C4-2B (cell line): Measurements from ENCODE around the gene PARP3.
"Not testable (repeated sequence)": the region's sequence is repeated elsewhere in the genome, so short reads cannot be mapped to it uniquely, and the experiment has no call there.

ENCODE experiments used
- CTCF ChIP-seq: fragments of 450-650 bp; conservative IDR thresholded peaks from 2 replicates; pipeline ENCODE4 v1.5.1; 2017; ENCODE audit warnings: mild to moderate bottlenecking
- ZFX ChIP-seq: fragments of 450-650 bp; IDR thresholded peaks from 2 replicates; pipeline ENCODE4 v1.6.1; 2017

- TF ChIP-seq CTCF, ZFX: not testable (repeated sequence)
These were observed 42.1 kb upstream of the PARP3 start for GRCh38 chr3:51900043-51900442.
